ENCODE results near the gene MAP3K4. TPM values are rescaled to one million over a fixed set of nuclear protein-coding genes. Genes with fewer than 3 reads are reported as not detected.

The MAP3K4 gene
- total and polyA plus RNA-seq, 12 donors, result 11.9 to 37.0 (median 18.8) TPM

DNA sequence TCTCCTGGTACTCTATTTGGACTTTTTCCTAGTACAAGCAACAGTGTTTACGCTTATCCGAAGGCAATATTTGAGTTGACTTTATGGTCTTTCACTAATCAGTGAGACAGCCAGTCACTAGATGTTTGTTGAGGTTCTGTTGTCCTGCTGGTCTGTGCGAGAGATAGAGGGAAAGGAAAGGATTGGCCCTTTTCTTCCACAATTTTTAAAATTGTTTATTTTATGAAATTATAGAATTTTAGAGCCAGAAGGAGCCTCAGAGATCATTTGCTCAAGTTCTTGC, 44.4 kb downstream of the MAP3K4 start:
- H3K4me1 ChIP-seq (replicated peaks in 1 of 2), result peaks cover 0 to 10% of the 10 kb centered on the region in 2 donors
- H3K27ac ChIP-seq, result no peak overlapping the region
- intact Hi-C loops (cut with DNase I), result no loop called here
- no peak for DNase-seq
- WGBS, 4 donors, result 96 to 100% (median 98%) methylated on average over 3 of the region's 3 CpGs
- TF ChIP-seq CTCF (IDR thresholded peaks at IDR 0.05) (no peak), POLR2A (IDR thresholded peaks at IDR 0.05) (no peak)
- no peaks in the 10 kb centered on the region for H3K36me3 ChIP-seq (replicated peaks in 1 of 2)
- no peaks in the 10 kb centered on the region for H3K9me3 ChIP-seq (replicated peaks in 1 of 3)
- H3K27me3 ChIP-seq, result no peaks in the 10 kb centered on the region
- H3K4me3 ChIP-seq, result no peak overlapping the region

DNA sequence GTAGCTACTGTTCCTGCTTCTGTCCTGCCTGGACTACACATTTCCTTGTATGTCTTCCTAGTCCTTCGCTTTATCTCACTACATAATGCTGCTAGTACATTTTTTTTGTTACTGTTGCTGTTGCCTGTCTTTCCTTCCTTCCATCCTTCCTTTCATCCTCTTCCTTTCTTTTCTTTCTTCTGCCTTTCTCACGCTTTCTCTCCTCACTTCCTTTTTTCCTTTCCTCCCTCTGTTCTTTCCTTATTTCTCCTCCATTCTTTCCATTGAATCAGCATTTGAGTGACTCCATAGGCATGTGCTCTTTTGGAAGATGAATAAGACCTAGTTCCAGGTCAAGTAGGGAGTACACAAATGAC, 46.3 kb downstream of the MAP3K4 start:
- Histone ChIP-seq H3K27ac (peak overlapping the region in 2 of 5 donors; percentile 33 to 59), H3K9me3 (replicated peaks in 1 of 3) (no peaks in the 10 kb centered on the region), H3K36me3 (replicated peaks in 1 of 2) (peaks cover 0 to 4% of the 10 kb centered on the region in 2 donors), H3K4me1 (replicated peaks in 1 of 2) (peaks cover 0 to 10% of the 10 kb centered on the region in 2 donors), H3K4me3 (no peak overlapping the region), H3K27me3 (no peaks in the 10 kb centered on the region)
- no peak for DNase-seq
- WGBS, 4 donors, result 90 to 94% (median 93%) methylated on average over 2 of the region's 2 CpGs
- intact Hi-C loops (cut with DNase I), result no loop called here
- TF ChIP-seq CTCF (IDR thresholded peaks at IDR 0.05), result no peak
- no peak for TF ChIP-seq POLR2A (IDR thresholded peaks at IDR 0.05)

DNA sequence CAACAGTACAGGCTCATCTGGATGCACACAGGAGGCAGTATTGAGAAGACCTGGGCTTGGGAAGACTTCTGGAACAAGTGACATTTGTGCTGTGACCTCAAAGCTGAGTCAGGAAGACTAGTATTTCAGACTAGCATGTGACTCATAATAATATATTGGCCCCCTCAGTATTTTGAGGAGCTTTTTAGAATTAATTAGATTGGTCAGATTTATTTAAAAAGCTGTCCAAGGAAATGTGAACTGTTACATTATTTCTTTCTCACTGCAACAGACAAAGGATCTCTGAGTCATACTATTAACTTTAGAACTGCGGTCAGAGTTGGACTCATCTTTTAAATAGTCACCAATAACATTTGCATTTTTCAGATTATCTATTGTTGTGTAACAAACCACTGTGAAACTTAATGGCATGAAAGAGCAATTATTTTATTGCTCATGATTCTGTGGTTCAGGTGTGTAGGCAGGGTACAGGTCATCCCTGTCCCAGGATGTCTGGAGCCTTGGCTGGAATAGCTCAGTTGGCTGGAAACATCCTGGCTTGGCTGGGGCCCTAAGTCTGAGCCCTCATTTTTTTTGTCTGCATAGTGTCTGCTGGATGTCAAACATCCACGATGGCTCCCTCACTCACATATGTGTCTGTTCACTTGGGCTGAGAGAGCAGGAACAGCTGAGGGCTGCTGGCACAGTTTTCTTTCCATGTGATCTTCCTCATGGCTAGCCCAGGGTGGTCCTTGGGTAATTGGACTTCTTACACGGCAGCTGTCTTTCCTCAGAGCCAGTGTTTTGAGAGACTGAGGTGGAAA, 46.9 kb downstream of the MAP3K4 start:
- intact Hi-C loops (cut with DNase I), result no loop called here
- peak overlapping the region in 2 of 5 donors; percentile 33 to 59 for H3K27ac ChIP-seq
- H3K4me1 ChIP-seq (replicated peaks in 1 of 2), result peaks cover 0 to 10% of the 10 kb centered on the region in 2 donors
- peak in 3 of 7 donors; percentile 24 to 50 (median 43) for DNase-seq
- TF ChIP-seq CTCF (IDR thresholded peaks at IDR 0.05), result no peak
- no peak for TF ChIP-seq POLR2A (IDR thresholded peaks at IDR 0.05)
- 47 to 61% (median 59%) methylated on average over 2 to 3 of the region's 3 CpGs for WGBS, 4 donors
- H3K27me3 ChIP-seq, result no peaks in the 10 kb centered on the region
- H3K9me3 ChIP-seq (replicated peaks in 1 of 3), result no peaks in the 10 kb centered on the region
- peaks cover 0 to 4% of the 10 kb centered on the region in 2 donors for H3K36me3 ChIP-seq (replicated peaks in 1 of 2)
- no peak overlapping the region for H3K4me3 ChIP-seq

DNA sequence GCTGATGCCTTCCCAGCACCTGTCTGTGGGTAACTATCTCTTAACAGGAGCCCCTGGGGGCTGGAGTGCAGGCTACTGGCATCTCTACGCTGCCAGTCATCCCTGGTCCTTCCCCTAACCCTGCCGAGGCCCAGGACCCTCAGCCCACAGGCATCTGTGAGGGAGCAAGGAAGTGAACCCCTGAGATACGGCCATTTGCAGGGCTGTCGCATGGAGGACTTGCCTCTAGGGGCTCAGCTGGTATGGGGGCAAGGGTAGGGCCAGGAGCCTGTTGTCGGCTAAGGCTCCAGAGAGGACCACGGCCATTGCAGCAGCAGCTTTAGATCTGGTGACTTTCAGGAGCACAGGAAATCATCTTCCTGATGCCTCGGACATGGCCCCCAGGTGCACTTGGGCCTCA, 49.7 kb downstream of the MAP3K4 start:
- 90 to 98% (median 96%) methylated on average over 2 to 7 of the region's 7 CpGs for WGBS, 4 donors
- H3K4me1 ChIP-seq (replicated peaks in 1 of 2), result peaks cover 0 to 10% of the 10 kb centered on the region in 2 donors
- H3K27ac ChIP-seq, result no peak overlapping the region
- H3K36me3 ChIP-seq (replicated peaks in 1 of 2), result peaks cover 0 to 4% of the 10 kb centered on the region in 2 donors
- no peak for DNase-seq
- H3K9me3 ChIP-seq (replicated peaks in 1 of 3), result no peaks in the 10 kb centered on the region
- H3K4me3 ChIP-seq, result no peak overlapping the region
- no peak for TF ChIP-seq CTCF (IDR thresholded peaks at IDR 0.05)
- intact Hi-C loops (cut with DNase I), result no loop called here
- H3K27me3 ChIP-seq, result no peaks in the 10 kb centered on the region
